ENCODE measurements around the gene TYMS. TPM values are rescaled to one million over a fixed set of nuclear protein-coding genes. Genes with fewer than 3 reads are reported as not detected.

TYMS gene
- total and polyA plus RNA-seq, 10 of the 15 experiments (the other 5 are each of a cell fraction or from before 2014, with no cell fraction given) = 34.8 to 524 (median 219) TPM

DNA sequence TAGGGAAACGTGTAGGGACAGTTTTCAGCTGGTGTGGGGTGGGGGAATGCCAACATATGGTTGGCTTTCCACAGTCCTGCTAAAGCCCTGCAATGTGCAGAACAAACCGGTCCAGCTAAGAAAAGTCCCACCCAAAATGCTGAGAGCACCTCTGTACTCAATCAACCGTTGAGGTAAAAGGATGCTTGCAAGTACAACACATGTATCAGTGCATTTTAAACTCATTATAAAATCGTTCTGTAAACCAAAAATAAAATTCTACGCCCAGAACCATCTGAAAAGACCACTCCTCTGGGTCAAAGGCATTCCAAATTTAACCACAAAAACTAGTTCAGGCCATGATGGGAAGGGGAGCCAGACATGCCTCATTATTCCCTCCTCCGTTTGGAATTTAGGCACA lies 2.0 kb upstream of the TYMS start (continued):
- TF ChIP-seq, protein P1, sequence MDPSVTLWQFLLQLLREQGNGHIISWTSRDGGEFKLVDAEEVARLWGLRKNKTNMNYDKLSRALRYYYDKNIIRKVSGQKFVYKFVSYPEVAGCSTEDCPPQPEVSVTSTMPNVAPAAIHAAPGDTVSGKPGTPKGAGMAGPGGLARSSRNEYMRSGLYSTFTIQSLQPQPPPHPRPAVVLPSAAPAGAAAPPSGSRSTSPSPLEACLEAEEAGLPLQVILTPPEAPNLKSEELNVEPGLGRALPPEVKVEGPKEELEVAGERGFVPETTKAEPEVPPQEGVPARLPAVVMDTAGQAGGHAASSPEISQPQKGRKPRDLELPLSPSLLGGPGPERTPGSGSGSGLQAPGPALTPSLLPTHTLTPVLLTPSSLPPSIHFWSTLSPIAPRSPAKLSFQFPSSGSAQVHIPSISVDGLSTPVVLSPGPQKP (IDR thresholded peaks at IDR 0.05; ENCODE audit: low read depth, low read length) = no peak
- no peak for TF ChIP-seq ETV6 (conservative IDR thresholded peaks at IDR 0.05 in 1 of 2, IDR thresholded peaks at IDR 0.05 in 1 of 2; ENCODE audit: borderline replicate concordance in 1 of 2, low read depth in 1 of 2)
- TF ChIP-seq, protein P2, sequence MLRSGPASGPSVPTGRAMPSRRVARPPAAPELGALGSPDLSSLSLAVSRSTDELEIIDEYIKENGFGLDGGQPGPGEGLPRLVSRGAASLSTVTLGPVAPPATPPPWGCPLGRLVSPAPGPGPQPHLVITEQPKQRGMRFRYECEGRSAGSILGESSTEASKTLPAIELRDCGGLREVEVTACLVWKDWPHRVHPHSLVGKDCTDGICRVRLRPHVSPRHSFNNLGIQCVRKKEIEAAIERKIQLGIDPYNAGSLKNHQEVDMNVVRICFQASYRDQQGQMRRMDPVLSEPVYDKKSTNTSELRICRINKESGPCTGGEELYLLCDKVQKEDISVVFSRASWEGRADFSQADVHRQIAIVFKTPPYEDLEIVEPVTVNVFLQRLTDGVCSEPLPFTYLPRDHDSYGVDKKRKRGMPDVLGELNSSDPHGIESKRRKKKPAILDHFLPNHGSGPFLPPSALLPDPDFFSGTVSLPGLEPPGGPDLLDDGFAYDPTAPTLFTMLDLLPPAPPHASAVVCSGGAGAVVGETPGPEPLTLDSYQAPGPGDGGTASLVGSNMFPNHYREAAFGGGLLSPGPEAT (IDR thresholded peaks at IDR 0.05; ENCODE audit: low read depth) = no peak
- no peak for TF ChIP-seq SMAD5 (IDR thresholded peaks at IDR 0.05; ENCODE audit: low read depth)
- TF ChIP-seq TCF12 (IDR thresholded peaks at IDR 0.05; ENCODE audit: low read depth, low read length) = no peak
- TF ChIP-seq, protein P3, sequence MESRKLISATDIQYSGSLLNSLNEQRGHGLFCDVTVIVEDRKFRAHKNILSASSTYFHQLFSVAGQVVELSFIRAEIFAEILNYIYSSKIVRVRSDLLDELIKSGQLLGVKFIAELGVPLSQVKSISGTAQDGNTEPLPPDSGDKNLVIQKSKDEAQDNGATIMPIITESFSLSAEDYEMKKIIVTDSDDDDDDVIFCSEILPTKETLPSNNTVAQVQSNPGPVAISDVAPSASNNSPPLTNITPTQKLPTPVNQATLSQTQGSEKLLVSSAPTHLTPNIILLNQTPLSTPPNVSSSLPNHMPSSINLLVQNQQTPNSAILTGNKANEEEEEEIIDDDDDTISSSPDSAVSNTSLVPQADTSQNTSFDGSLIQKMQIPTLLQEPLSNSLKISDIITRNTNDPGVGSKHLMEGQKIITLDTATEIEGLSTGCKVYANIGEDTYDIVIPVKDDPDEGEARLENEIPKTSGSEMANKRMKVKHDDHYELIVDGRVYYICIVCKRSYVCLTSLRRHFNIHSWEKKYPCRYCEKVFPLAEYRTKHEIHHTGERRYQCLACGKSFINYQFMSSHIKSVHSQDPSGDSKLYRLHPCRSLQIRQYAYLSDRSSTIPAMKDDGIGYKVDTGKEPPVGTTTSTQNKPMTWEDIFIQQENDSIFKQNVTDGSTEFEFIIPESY (IDR thresholded peaks at IDR 0.05) = no peak
- TF ChIP-seq NFXL1 (IDR thresholded peaks at IDR 0.05; ENCODE audit: borderline replicate concordance) = no peak
- TF ChIP-seq STAT1 (conservative IDR thresholded peaks at IDR 0.05) = no peak
- no peak for TF ChIP-seq POU2F2 (IDR thresholded peaks at IDR 0.05; ENCODE audit: borderline replicate concordance, low read depth, low read length)

All from GM12878 (cell line).